GM23338 (cell line): ENCODE results near the gene CUX1. TPM values are rescaled to one million over a fixed set of nuclear protein-coding genes. Genes with fewer than 3 reads are reported as not detected.

Experiments used
- ATAC-seq: fragments of 200-7000 bp; cut with Tn5 transposase; 3 replicates; pipeline ENCODE4 v1.9.1; 2020
- DNase-seq: peaks from one replicate; pipeline ENCODE4 v3.0.0-alpha.2; 2015; ENCODE audit warnings: low spot score
- H2AFZ ChIP-seq: fragments of 200-600 bp; sonication (generic); 2 replicates; pipeline ENCODE4 v1.8.0; 2016; ENCODE audit warnings: antibody characterized with exemption, mild to moderate bottlenecking, moderate library complexity
- H3F3A ChIP-seq: fragments of 200-600 bp; sonication (generic); replicated peaks from 2 replicates; pipeline ENCODE4 v1.8.0; 2017; ENCODE audit warnings: antibody characterized with exemption, mixed run types, low read depth
- H3K27ac ChIP-seq: fragments of 200-600 bp; sonication (generic); 2 replicates; pipeline ENCODE4 v1.6.1; 2016; ENCODE audit warnings: low read depth
- H3K27me3 ChIP-seq: fragments of 200-600 bp; sonication (generic); 2 replicates; pipeline ENCODE4 v1.8.0; 2016; ENCODE audit warnings: mild to moderate bottlenecking, mixed run types, moderate library complexity; ENCODE audit not compliant: insufficient read depth
- H3K36me3 ChIP-seq: fragments of 200-600 bp; sonication (generic); 2 replicates; pipeline ENCODE4 v1.8.0; 2016; ENCODE audit warnings: mild to moderate bottlenecking; ENCODE audit not compliant: insufficient read depth
- H3K4me1 ChIP-seq: fragments of 200-600 bp; sonication (generic); 2 replicates; pipeline ENCODE4 v1.8.0; 2016; ENCODE audit warnings: mild to moderate bottlenecking, moderate library complexity; ENCODE audit not compliant: insufficient read depth
- H3K4me2 ChIP-seq: fragments of 200-600 bp; sonication (generic); 2 replicates; pipeline ENCODE4 v1.7.1; 2017; ENCODE audit warnings: mixed run types
- H3K4me3 ChIP-seq: fragments of 200-600 bp; sonication (generic); 2 replicates; pipeline ENCODE4 v1.6.1; 2016; ENCODE audit warnings: mixed run types
- H3K79me2 ChIP-seq: fragments of 200-600 bp; sonication (generic); replicated peaks from 2 replicates; pipeline ENCODE4 v1.8.0; 2017; ENCODE audit warnings: mild to moderate bottlenecking; ENCODE audit not compliant: insufficient read depth
- H3K9me2 ChIP-seq: fragments of 200-600 bp; sonication (generic); 2 replicates; pipeline ENCODE4 v1.8.0; 2017; ENCODE audit not compliant: insufficient read depth
- H4K20me1 ChIP-seq: fragments of 200-600 bp; sonication (generic); replicated peaks from 2 replicates; pipeline ENCODE4 v1.8.0; 2017; ENCODE audit warnings: mild to moderate bottlenecking; ENCODE audit not compliant: insufficient read depth
- H3K27ac Mint-ChIP-seq: 2 replicates; pipeline ENCODE4 v1.8.0; 2020; ENCODE audit warnings: inconsistent platforms, mild to moderate bottlenecking, moderate library complexity, mixed read lengths
- H3K27me3 Mint-ChIP-seq: 3 replicates; pipeline ENCODE4 v1.8.0; 2022; ENCODE audit warnings: low read depth, mild to moderate bottlenecking, moderate library complexity, mixed read lengths, inconsistent platforms; ENCODE audit not compliant: insufficient read depth, poor library complexity
- H3K36me3 Mint-ChIP-seq: 3 replicates; pipeline ENCODE4 v1.8.0; 2021; ENCODE audit warnings: low read depth, mild to moderate bottlenecking, inconsistent platforms, moderate library complexity, mixed read lengths
- H3K4me1 Mint-ChIP-seq: 3 replicates; pipeline ENCODE4 v1.8.0; 2020; ENCODE audit warnings: mild to moderate bottlenecking, inconsistent platforms, mixed read lengths
- H3K4me3 Mint-ChIP-seq: 3 replicates; pipeline ENCODE4 v1.8.0; 2021; ENCODE audit warnings: moderate library complexity, mild to moderate bottlenecking, inconsistent platforms, mixed read lengths
- H3K9me3 Mint-ChIP-seq: 3 replicates; pipeline ENCODE4 v1.8.0; 2020; ENCODE audit warnings: moderate library complexity, mild to moderate bottlenecking, inconsistent platforms, mixed read lengths
- CREB1 ChIP-seq: fragments of 250-450 bp; sonication (Bioruptor Pico); IDR thresholded peaks from 2 replicates; pipeline ENCODE4 v1.5.0; 2020; ENCODE audit warnings: low read depth, mild to moderate bottlenecking, moderate library complexity
- CTCF ChIP-seq, 2 experiments: fragments of 200-600 bp in 1 of 2; sonication (generic) in 1 of 2; conservative IDR thresholded peaks; 2 replicates each; pipeline versions ENCODE4 v1.5.1 to v1.6.1; 2016 to 2017; ENCODE audit warnings: antibody characterized with exemption in 2 of 2, low read depth in 2 of 2, mild to moderate bottlenecking in 2 of 2, moderate library complexity in 1 of 2
- EZH2phosphoT487 ChIP-seq: fragments of 200-600 bp; sonication (generic); IDR thresholded peaks from one replicate; pipeline ENCODE4 v1.8.1; 2018; ENCODE audit warnings: antibody characterized with exemption; ENCODE audit not compliant: unreplicated experiment
- POLR2AphosphoS5 ChIP-seq: IDR thresholded peaks from 2 replicates; pipeline ENCODE4 v1.6.1; 2016; ENCODE audit warnings: antibody characterized with exemption, low read depth
- REST ChIP-seq: IDR thresholded peaks from one replicate; pipeline ENCODE4 v1.6.1; 2018; ENCODE audit warnings: antibody characterized with exemption; ENCODE audit not compliant: unreplicated experiment
- STAT1 ChIP-seq: IDR thresholded peaks from one replicate; pipeline ENCODE4 v1.6.1; 2016; ENCODE audit warnings: antibody characterized with exemption; ENCODE audit not compliant: unreplicated experiment
- ZNF114 ChIP-seq: fragments of 250-450 bp; sonication (Bioruptor Pico); IDR thresholded peaks from 2 replicates; pipeline ENCODE4 v1.5.0; 2020; ENCODE audit warnings: mild to moderate bottlenecking, moderate library complexity
- ZNF331 ChIP-seq: fragments of 250-450 bp; sonication (Bioruptor Pico); IDR thresholded peaks from 2 replicates; pipeline ENCODE4 v1.5.0; 2020; ENCODE audit warnings: low read depth, mild to moderate bottlenecking, moderate library complexity
- ZNF462 ChIP-seq: fragments of 250-450 bp; sonication (Bioruptor Pico); IDR thresholded peaks from 2 replicates; pipeline ENCODE4 v1.5.0; 2020; ENCODE audit warnings: mild to moderate bottlenecking, moderate library complexity
- polyA plus RNA-seq: library from polyadenylated mRNA; unstranded; fragments of >200 nt; fragmentation: Nextera tagmentation; extraction: Ambion mirVana; gene quantifications from 2 replicates; pipeline ENCODE4 v1.2.1, GENCODE V29; 2016
- total RNA-seq: library from RNA; depleted of rRNA; stranded (reverse); fragments of >200 nt; shearing (Covaris generic); gene quantifications from 2 replicates; pipeline ENCODE4 v1.2.3, GENCODE V29; 2014

CUX1 gene
- total and polyA plus RNA-seq, 2 experiments from 2014 or later = 49.9 to 64.0 TPM

- TF ChIP-seq ZNF331 (CRISPR knock-in tag) (no peak), ZNF114 (CRISPR knock-in tag) (no peak), EZH2phosphoT487 (no peak), REST (no peak), POLR2AphosphoS5 (no peak)
Observed at GRCh38 chr7:102262546-102262945, 445.1 kb downstream of the CUX1 start (continued).

GRCh38 chr7:102264367-102264891 is 447.0 kb downstream of the CUX1 start:
- no peak overlapping the region for H3K4me3 ChIP-seq
- Mint-ChIP-seq H3K9me3 (no peaks in the 10 kb centered on the region), H3K4me3 (no peak overlapping the region), H3K27me3 (peaks cover 16% of the 10 kb centered on the region), H3K4me1 (peaks cover 4% of the 10 kb centered on the region; the same call in 2 of the 3 replicates), H3K36me3 (no peaks in the 10 kb centered on the region), H3K27ac (peak overlapping the region; percentile 63; the same call in 1 of the 2 replicates)
- no peaks in the 10 kb centered on the region for H3K4me1 ChIP-seq
- H2AFZ ChIP-seq = no peak overlapping the region
- no peaks in the 10 kb centered on the region for H3F3A ChIP-seq
- H3K4me2 ChIP-seq = no peak overlapping the region
- H4K20me1 ChIP-seq = no peaks in the 10 kb centered on the region
- H3K27me3 ChIP-seq = no peaks in the 10 kb centered on the region
- no peaks in the 10 kb centered on the region for H3K9me2 ChIP-seq
- H3K79me2 ChIP-seq = no peaks in the 10 kb centered on the region
- no peak for DNase-seq
- no peak overlapping the region for H3K27ac ChIP-seq
- no peak for ATAC-seq
- H3K36me3 ChIP-seq = no peaks in the 10 kb centered on the region
- TF ChIP-seq ZNF114 (CRISPR knock-in tag) (no peak), ZNF331 (CRISPR knock-in tag) (no peak), EZH2phosphoT487 (no peak), REST (no peak), CREB1 (CRISPR knock-in tag) (no peak), CTCF (conservative IDR thresholded peaks at IDR 0.05; ENCODE audit: low read depth in 2 of 2) (no peak), STAT1 (no peak), ZNF462 (CRISPR knock-in tag) (no peak)
